Keratinocyte (primary cell): ENCODE measurements around the gene ZC3H12A. TPM values are rescaled to one million over a fixed set of nuclear protein-coding genes. Genes with fewer than 3 reads are reported as not detected.
"Not testable (repeated sequence)": the region's sequence is repeated elsewhere in the genome, so short reads cannot be mapped to it uniquely, and the experiment has no call there.

ENCODE experiments used
- DNase-seq: peaks from one replicate; pipeline ENCODE4 v3.0.0-alpha.2; 2011; ENCODE audit warnings: low read depth, missing footprints, low spot score
- FAIRE-seq: peaks from 2 replicates; lab custom pipeline; 2011; peaks lifted over from hg19 to GRCh38; lab: Jason Lieb, UNC
- H2AFZ ChIP-seq: 2 replicates; pipeline ENCODE4 v1.6.0; 2012; ENCODE audit warnings: low read length, control low read depth, inconsistent platforms; ENCODE audit not compliant: control insufficient read depth
- H3K27ac ChIP-seq: 2 replicates; pipeline ENCODE4 v1.5.1; 2011; ENCODE audit warnings: low read length; ENCODE audit not compliant: control insufficient read depth, insufficient read depth
- H3K27me3 ChIP-seq: 3 replicates; pipeline ENCODE4 v1.6.0; 2011; ENCODE audit warnings: low read length; ENCODE audit not compliant: control insufficient read depth, insufficient read depth; ENCODE audit errors: extremely low read depth
- H3K36me3 ChIP-seq, 2 experiments: 2 replicates in 1 of 2; 3 replicates in 1 of 2; pipeline ENCODE4 v1.5.1; 2011; ENCODE audit warnings: low read length in 2 of 2, mild to moderate bottlenecking in 1 of 2; ENCODE audit not compliant: control insufficient read depth in 2 of 2, insufficient read depth in 2 of 2; ENCODE audit errors: extremely low read depth in 1 of 2
- H3K4me1 ChIP-seq: 3 replicates; pipeline ENCODE4 v1.5.1; 2011; ENCODE audit warnings: low read length; ENCODE audit not compliant: control insufficient read depth, insufficient read depth; ENCODE audit errors: extremely low read depth
- H3K4me2 ChIP-seq: 3 replicates; pipeline ENCODE4 v1.6.0; 2011; ENCODE audit warnings: low read depth, low read length; ENCODE audit not compliant: control insufficient read depth, insufficient read depth; ENCODE audit errors: extremely low read depth
- H3K4me3 ChIP-seq, 3 experiments: fragments of 200-600 bp in 1 of 3; sonication (generic) in 1 of 3; 2 replicates in 2 of 3; 3 replicates in 1 of 3; pipeline ENCODE4 v1.5.1; 2011 to 2016; ENCODE audit warnings: low read length in 3 of 3, mild to moderate bottlenecking in 3 of 3, control low read depth in 2 of 3, inconsistent platforms in 1 of 3, low read depth in 1 of 3, mixed read lengths in 1 of 3, mixed run types in 1 of 3, moderate library complexity in 1 of 3; ENCODE audit not compliant: control insufficient read depth in 2 of 3, insufficient read depth in 2 of 3; ENCODE audit errors: extremely low read depth in 1 of 3
- H3K79me2 ChIP-seq: 2 replicates; pipeline ENCODE4 v1.6.0; 2012; ENCODE audit warnings: low read length; ENCODE audit not compliant: control insufficient read depth, insufficient read depth
- H3K9ac ChIP-seq: 3 replicates; pipeline ENCODE4 v1.6.0; 2011; ENCODE audit warnings: low read length; ENCODE audit not compliant: control insufficient read depth, insufficient read depth; ENCODE audit errors: extremely low read depth
- H3K9me1 ChIP-seq: 3 replicates; pipeline ENCODE4 v1.6.0; 2011; ENCODE audit warnings: low read length; ENCODE audit not compliant: control insufficient read depth, insufficient read depth; ENCODE audit errors: extremely low read depth
- H3K9me3 ChIP-seq: 2 replicates; pipeline ENCODE4 v1.5.1; 2012; ENCODE audit warnings: low read depth, low read length; ENCODE audit not compliant: control insufficient read depth
- H4K20me1 ChIP-seq: 3 replicates; pipeline ENCODE4 v1.6.0; 2011; ENCODE audit warnings: low read length; ENCODE audit not compliant: control insufficient read depth, insufficient read depth; ENCODE audit errors: extremely low read depth
- CTCF ChIP-seq, 3 experiments: IDR thresholded peaks in 1 of 3; conservative IDR thresholded peaks in 1 of 3; optimal IDR thresholded peaks in 1 of 3; 2 replicates in 2 of 3; 3 replicates in 1 of 3; pipeline versions ENCODE3 to v1.5.1; 2011; ENCODE audit warnings: low read length in 3 of 3, mild to moderate bottlenecking in 3 of 3, moderate library complexity in 2 of 3, control low read depth in 1 of 3, inconsistent platforms in 1 of 3; ENCODE audit not compliant: insufficient read depth in 2 of 3; ENCODE audit errors: extremely low read depth in 1 of 3
- EZH2 ChIP-seq: IDR thresholded peaks from one replicate; pipeline ENCODE4 v1.6.1; 2012; ENCODE audit warnings: inconsistent platforms, mild to moderate bottlenecking, low read length, moderate library complexity
- dilution Hi-C: fragments of 300-500 bp; cut with MboI; formaldehyde crosslinking; loops from one replicate; pipeline ENCODE4 v1.7.0; 2020; ENCODE audit warnings: low sequenced_read_pairs; ENCODE audit not compliant: extremely low pct_ligation_motif_present
- polyA plus RNA-seq, 5 experiments: library from polyadenylated mRNA; depleted of rRNA in 3 of 5; stranded (reverse) in 3 of 5; stranded (forward) in 1 of 5; unstranded in 1 of 5; fragments of >200 nt; gene quantifications; 1 replicate in 1 of 5; 2 replicates in 3 of 5; 3 replicates in 1 of 5; pipeline versions ENCODE4 v1.2.1 to v1.2.3, GENCODE V29; 2011 to 2012; ENCODE audit warnings: missing spikeins in 2 of 5, low read depth in 1 of 5, low replicate concordance in 1 of 5

The ZC3H12A gene
- polyA plus RNA-seq, 1 donor (not counting 4 experiments of a cell fraction or from before 2014, with no cell fraction given): 24.4 TPM

- peaks cover 15% of the 10 kb centered on the region for H3K79me2 ChIP-seq
- TF ChIP-seq CTCF (optimal IDR thresholded peaks at IDR 0.05 in 1 of 3, IDR thresholded peaks at IDR 0.05 in 1 of 3, conservative IDR thresholded peaks at IDR 0.05 in 1 of 3; ENCODE audit: extremely low read depth in 1 of 3, insufficient read depth in 2 of 3, low read length in 3 of 3) (no peak), EZH2 (no peak)
- no peaks in the 10 kb centered on the region for H4K20me1 ChIP-seq
- no peak overlapping the region for H3K4me2 ChIP-seq
- H3K27ac ChIP-seq: no peak overlapping the region
- H3K27me3 ChIP-seq: no peaks in the 10 kb centered on the region
- no peak overlapping the region for H3K9ac ChIP-seq
- no peaks in the 10 kb centered on the region for H3K9me1 ChIP-seq
- no peak overlapping the region for H3K4me3 ChIP-seq
- no peaks in the 10 kb centered on the region for H3K9me3 ChIP-seq
- dilution Hi-C loops: no loop called here
- no peak for FAIRE-seq
- H3K36me3 ChIP-seq: peaks cover 1 to 5% of the 10 kb centered on the region in 2 experiments
- peaks cover 13% of the 10 kb centered on the region for H3K4me1 ChIP-seq
- H2AFZ ChIP-seq: no peak overlapping the region
- no peak for DNase-seq
These were observed 43.2 kb downstream of the ZC3H12A start for GRCh38 chr1:37517569-37517968.

- dilution Hi-C loops, DNase-seq, H3K27ac ChIP-seq, H3K4me2 ChIP-seq, H3K4me3 ChIP-seq, FAIRE-seq, H3K27me3 ChIP-seq, H4K20me1 ChIP-seq, H3K9ac ChIP-seq, H3K9me1 ChIP-seq, H3K36me3 ChIP-seq, H3K9me3 ChIP-seq, H2AFZ ChIP-seq: not testable (repeated sequence)
- Histone ChIP-seq H3K79me2 (peaks cover 10% of the 10 kb centered on the region), H3K4me1 (peaks cover 12% of the 10 kb centered on the region)
These were observed 43.9 kb downstream of the ZC3H12A start for GRCh38 chr1:37518241-37518640.

- H2AFZ ChIP-seq, H3K4me1 ChIP-seq, H3K27ac ChIP-seq, H3K9ac ChIP-seq, H3K4me2 ChIP-seq, H3K36me3 ChIP-seq, DNase-seq, H3K9me1 ChIP-seq, dilution Hi-C loops, H4K20me1 ChIP-seq, H3K27me3 ChIP-seq, H3K4me3 ChIP-seq, H3K79me2 ChIP-seq, FAIRE-seq, H3K9me3 ChIP-seq: not testable (repeated sequence)
These were observed 44.5 kb downstream of the ZC3H12A start for GRCh38 chr1:37518929-37519328.
